HG02623 (cell line): ENCODE data around the gene E2F3.

Experiments
- ATAC-seq: cut with Tn5 transposase; IDR thresholded peaks from one replicate; pipeline ENCODE4 v1.9.1; 2021; ENCODE audit warnings: moderate library complexity; ENCODE audit not compliant: unreplicated experiment

Gene E2F3

GRCh38 chr6:20401205-20402091 is at the start of gene E2F3:
E2F3 (plus strand) TSS chr6:20401879; CDS start chr6:20402233, 354 bp downstream.
- peak; percentile 84 for ATAC-seq

GRCh38 chr6:20352346-20352745 is 49.3 kb upstream of the E2F3 start:
- ATAC-seq, result no peak

GRCh38 chr6:20353134-20353533 is 48.5 kb upstream of the E2F3 start:
- ATAC-seq, result no peak

GRCh38 chr6:20354366-20354765 is 47.3 kb upstream of the E2F3 start:
- no peak for ATAC-seq

GRCh38 chr6:20360471-20361119 is 41.1 kb upstream of the E2F3 start:
- ATAC-seq, result no peak

GRCh38 chr6:20362623-20363022 is 39.1 kb upstream of the E2F3 start:
- ATAC-seq, result no peak

- ATAC-seq, result no peak
Observed at GRCh38 chr6:20364327-20364726, 37.4 kb upstream of the E2F3 start.

- ATAC-seq, result peak; percentile 72
Observed at GRCh38 chr6:20365456-20365855, 36.2 kb upstream of the E2F3 start.

GRCh38 chr6:20366082-20366830 is 35.4 kb upstream of the E2F3 start:
- ATAC-seq, result no peak

- no peak for ATAC-seq
Observed at GRCh38 chr6:20367743-20368485, 33.8 kb upstream of the E2F3 start.

- no peak for ATAC-seq
Observed at GRCh38 chr6:20370393-20370792, 31.3 kb upstream of the E2F3 start.

- ATAC-seq, result no peak
Observed at GRCh38 chr6:20370801-20371200, 30.9 kb upstream of the E2F3 start.

- ATAC-seq, result no peak
Observed at GRCh38 chr6:20375436-20375835, 26.2 kb upstream of the E2F3 start.

- ATAC-seq, result no peak
Observed at GRCh38 chr6:20377623-20378265, 23.9 kb upstream of the E2F3 start.

- no peak for ATAC-seq
Observed at GRCh38 chr6:20379231-20379630, 22.4 kb upstream of the E2F3 start.

GRCh38 chr6:20386218-20386617 is 15.5 kb upstream of the E2F3 start:
- no peak for ATAC-seq

- no peak for ATAC-seq
Observed at GRCh38 chr6:20389066-20389465, 12.6 kb upstream of the E2F3 start.

GRCh38 chr6:20393297-20393696 is 8.4 kb upstream of the E2F3 start:
- ATAC-seq, result no peak

- ATAC-seq, result no peak
Observed at GRCh38 chr6:20399518-20399917, 2.2 kb upstream of the E2F3 start.

- no peak for ATAC-seq
Observed at GRCh38 chr6:20400456-20401204, 1.0 kb upstream of the E2F3 start.
